Mesodermal cell (in vitro differentiated cells): ENCODE results near the gene ST8SIA2.

Experiments
- H3K27ac ChIP-seq: 2 replicates; pipeline ENCODE4 v1.7.0; 2013; ENCODE audit warnings: mild to moderate bottlenecking, low read depth, low read length, moderate library complexity; ENCODE audit not compliant: severe bottlenecking
- H3K36me3 ChIP-seq: 2 replicates; pipeline ENCODE4 v1.7.1; 2013; ENCODE audit warnings: mild to moderate bottlenecking, low read length, moderate library complexity; ENCODE audit not compliant: control insufficient read depth, insufficient read depth
- H3K4me1 ChIP-seq: one replicate; pipeline ENCODE4 v1.7.1; 2013; ENCODE audit warnings: mild to moderate bottlenecking, low read length; ENCODE audit not compliant: insufficient read depth, control insufficient read depth, poor library complexity, severe bottlenecking
- H3K4me3 ChIP-seq: 2 replicates; pipeline ENCODE4 v1.7.0; 2013; ENCODE audit warnings: low read length, control low read depth, mild to moderate bottlenecking; ENCODE audit not compliant: insufficient read depth, poor library complexity, severe bottlenecking; ENCODE audit errors: extremely low read depth
- H3K9me3 ChIP-seq: 2 replicates; pipeline ENCODE4 v1.7.1; 2013; ENCODE audit warnings: mild to moderate bottlenecking, low read length, moderate library complexity; ENCODE audit not compliant: control insufficient read depth
- WGBS, 2 experiments: methylation state at CpG; one replicate each; pipeline ENCODE4 v1.1.5; 2013; ENCODE audit warnings: missing lambda C conversion rate in 2 of 2; ENCODE audit not compliant: insufficient coverage in 2 of 2; 5-methylcytosine and 5-hydroxymethylcytosine counted together

Gene ST8SIA2

DNA sequence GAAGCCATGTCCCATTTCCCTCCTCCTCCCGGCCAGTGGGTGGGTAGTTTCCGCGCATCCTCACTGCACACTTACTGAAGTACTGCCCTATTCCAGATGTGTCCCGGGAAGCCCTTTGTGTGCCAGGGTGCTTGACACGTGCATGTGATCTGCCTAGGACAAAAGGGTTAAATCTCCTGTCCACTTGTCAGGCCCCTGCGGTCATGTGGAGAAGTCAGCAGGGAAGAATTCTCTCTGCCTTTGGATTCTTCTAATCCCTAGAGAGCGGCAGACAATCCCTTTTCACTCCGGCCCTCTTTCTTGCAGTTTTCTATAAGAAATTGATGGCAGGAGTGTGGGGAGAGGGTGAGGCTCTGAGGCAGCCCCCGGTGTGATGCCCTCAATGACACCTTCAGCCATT is 19.8 kb downstream of the ST8SIA2 start:
- Histone ChIP-seq H3K9me3 (no peaks in the 10 kb centered on the region), H3K36me3 (peaks cover 21% of the 10 kb centered on the region), H3K4me1 (peaks cover 27% of the 10 kb centered on the region), H3K4me3 (no peak overlapping the region), H3K27ac (no peak overlapping the region)
- 53 to 63% methylated on average over 4 to 5 of the region's 9 CpGs for WGBS, 2 experiments

DNA sequence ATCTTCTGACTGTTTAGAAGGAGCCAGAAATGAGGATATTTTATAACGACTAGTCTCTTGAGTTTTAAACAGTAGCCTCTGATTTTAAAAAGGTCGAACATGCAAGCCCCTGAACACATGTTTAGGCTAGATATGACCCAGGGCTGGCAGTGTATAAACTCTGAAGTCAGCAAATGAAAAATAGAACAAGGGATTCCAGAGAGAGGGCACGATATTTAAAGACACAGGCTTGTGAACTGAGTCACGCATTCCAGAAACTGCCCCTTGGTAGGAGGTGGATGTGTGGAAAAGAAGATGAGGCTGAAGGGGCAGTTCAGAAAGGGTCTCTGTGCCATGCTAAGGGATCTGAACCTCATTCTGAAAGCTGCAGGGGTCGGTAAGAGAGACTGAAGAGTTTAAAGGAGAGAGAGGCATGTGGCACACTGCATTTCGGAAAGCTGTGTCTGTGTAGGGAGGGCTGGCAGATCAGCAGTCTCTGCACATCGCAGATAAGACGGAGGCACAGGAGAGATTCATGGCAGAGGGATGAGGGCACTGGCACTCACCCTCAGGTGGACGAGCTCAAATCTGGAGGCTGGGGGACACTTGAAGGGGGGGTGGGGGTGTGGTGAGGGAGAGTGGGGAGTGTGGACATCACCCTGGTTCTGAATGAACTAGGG is 22.1 kb downstream of the ST8SIA2 start:
- Histone ChIP-seq H3K4me1 (peaks cover 23% of the 10 kb centered on the region), H3K9me3 (no peaks in the 10 kb centered on the region), H3K36me3 (peaks cover 21% of the 10 kb centered on the region), H3K4me3 (no peak overlapping the region), H3K27ac (no peak overlapping the region)
- WGBS, 2 experiments, result 89% methylated on average over 7 to 9 of the region's 9 CpGs

- Histone ChIP-seq H3K36me3 (peaks cover 21% of the 10 kb centered on the region), H3K4me3 (no peak overlapping the region), H3K9me3 (no peaks in the 10 kb centered on the region), H3K27ac (no peak overlapping the region), H3K4me1 (peaks cover 23% of the 10 kb centered on the region)
- 97 to 98% methylated on average over 12 of the region's 12 CpGs for WGBS, 2 experiments
These were observed 22.9 kb downstream of the ST8SIA2 start for GRCh38 chr15:92416557-92416956.

DNA sequence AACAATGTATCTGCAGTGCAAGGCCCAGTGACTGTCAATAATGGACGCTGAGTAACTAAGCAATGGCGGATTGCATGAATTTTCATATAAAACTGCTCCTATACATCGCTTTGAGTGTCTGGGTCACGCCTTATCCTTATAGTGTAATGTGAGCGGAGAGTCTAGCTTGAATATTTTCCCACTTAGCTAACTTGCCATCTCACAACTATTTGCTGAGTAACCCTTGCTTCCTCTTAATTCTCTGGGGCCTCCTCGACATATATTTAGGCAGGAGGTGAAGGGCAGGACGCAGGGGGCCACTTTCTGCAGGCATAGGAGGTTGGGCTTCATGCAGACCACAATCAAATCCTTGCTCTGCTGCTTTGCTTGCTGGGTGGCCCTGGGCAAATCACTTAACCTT is 24.0 kb downstream of the ST8SIA2 start:
- 77 to 79% methylated on average over 2 to 7 of the region's 7 CpGs for WGBS, 2 experiments
- H3K4me1 ChIP-seq, result peaks cover 23% of the 10 kb centered on the region
- peaks cover 23% of the 10 kb centered on the region for H3K36me3 ChIP-seq
- no peaks in the 10 kb centered on the region for H3K9me3 ChIP-seq
- H3K4me3 ChIP-seq, result no peak overlapping the region
- no peak overlapping the region for H3K27ac ChIP-seq

DNA sequence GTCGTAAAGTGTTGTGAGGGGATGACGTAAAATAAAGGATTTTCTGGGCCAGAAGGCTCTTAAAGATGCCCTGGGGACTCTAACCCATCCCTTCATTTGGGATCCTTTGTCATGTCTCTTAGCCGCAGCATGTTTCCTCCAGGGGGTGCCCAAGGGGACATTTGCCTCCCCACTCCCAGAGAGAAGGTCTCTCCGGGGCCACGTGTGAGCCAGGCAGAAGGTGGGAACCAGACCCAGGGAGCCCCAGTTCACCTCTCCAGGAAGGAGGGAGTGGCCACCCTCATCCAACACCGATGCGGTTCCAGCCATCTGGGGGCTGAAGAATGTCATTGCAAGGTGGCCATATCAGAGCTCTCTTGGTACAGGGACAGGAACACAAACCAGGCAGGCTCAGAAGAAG is 25.2 kb downstream of the ST8SIA2 start:
- Histone ChIP-seq H3K4me1 (peaks cover 20% of the 10 kb centered on the region), H3K4me3 (no peak overlapping the region), H3K9me3 (no peaks in the 10 kb centered on the region), H3K36me3 (peaks cover 23% of the 10 kb centered on the region), H3K27ac (no peak overlapping the region)
- 78 to 95% methylated on average over 4 to 5 of the region's 7 CpGs for WGBS, 2 experiments

DNA sequence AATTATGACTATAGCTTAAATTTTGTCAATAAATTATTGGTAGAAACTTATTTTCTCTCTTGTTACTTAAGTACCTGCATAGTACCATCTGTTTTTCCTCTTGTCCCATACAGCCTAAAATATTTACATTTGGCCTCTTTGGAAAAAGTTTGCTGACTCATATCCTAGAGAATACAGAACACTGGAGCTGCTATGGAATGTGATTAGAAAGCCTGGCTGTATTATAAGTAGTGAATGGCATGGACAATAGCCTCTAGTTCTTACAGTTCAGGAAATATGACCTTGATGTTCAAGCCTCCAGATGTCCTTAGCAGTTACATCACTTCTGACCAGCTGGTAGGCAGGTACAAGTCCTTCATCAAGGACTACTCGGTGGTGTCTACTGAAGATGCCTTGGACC is 28.3 kb downstream of the ST8SIA2 start:
- WGBS, 2 experiments, result 40 to 67% methylated on average over 1 of the region's 1 CpG
- no peak overlapping the region for H3K4me3 ChIP-seq
- peaks cover 7% of the 10 kb centered on the region for H3K36me3 ChIP-seq
- no peak overlapping the region for H3K27ac ChIP-seq
- H3K9me3 ChIP-seq, result no peaks in the 10 kb centered on the region
- peaks cover 4% of the 10 kb centered on the region for H3K4me1 ChIP-seq

DNA sequence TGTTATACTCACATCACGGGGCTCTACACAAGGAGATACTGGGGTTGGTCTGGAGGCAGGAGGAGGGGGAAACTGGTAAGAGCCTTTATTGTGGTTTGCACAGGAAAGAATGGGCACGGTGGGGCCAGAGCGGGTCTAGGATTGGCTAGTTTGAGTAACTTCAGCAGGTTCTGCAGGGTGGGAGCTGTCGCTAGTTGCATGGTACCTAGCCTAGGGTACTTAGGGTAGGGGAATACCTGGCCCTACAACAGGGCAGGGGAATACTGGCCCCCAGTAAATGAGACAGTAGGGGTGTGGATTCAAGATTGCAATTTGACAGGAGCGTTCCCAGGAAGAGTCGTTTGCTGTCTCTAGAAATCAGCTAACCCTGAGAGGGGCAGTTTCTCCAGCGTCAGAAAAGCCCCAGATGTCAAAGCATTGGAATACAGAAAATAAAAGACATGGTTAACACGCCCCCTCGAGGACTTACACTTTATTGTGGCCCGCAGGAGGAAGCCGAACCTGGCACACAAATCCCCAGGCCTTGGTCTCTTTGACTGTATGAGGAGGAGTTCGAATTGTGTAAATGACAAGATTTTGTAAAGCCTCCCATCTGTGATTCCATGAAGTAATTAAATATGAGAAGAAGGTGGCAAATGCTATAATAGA is 32.0 kb downstream of the ST8SIA2 start:
- Histone ChIP-seq H3K4me3 (no peak overlapping the region), H3K36me3 (peaks cover 3% of the 10 kb centered on the region), H3K9me3 (no peaks in the 10 kb centered on the region), H3K4me1 (peaks cover 10% of the 10 kb centered on the region), H3K27ac (no peak overlapping the region)
- WGBS, 2 experiments, result 80 to 83% methylated on average over 11 of the region's 12 CpGs

GRCh38 chr15:92429378-92430068 is 35.8 kb downstream of the ST8SIA2 start:
- H3K27ac ChIP-seq, result no peak overlapping the region

DNA sequence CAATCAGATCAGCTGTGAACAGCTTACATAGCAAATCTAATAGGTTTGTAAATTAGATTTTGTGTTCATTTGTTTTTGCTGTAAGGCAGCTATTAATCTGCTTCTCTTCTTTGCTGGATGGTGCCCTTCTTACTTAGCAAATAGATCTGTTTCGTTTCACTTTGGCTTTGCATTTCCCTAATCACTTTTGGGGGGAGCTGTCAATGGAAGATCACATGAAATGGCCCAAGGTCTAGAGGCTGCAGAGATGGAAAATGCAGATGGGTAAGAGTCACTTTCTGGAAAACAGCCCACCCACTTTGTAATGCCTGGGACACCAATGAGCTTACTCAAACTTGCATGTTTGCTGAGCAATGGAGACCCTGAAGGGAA is 36.4 kb downstream of the ST8SIA2 start:
- no CpG with 5 or more reads among the region's 1 CpG for WGBS, 2 experiments

More at GRCh38 chr15:92429378-92430068, 35.8 kb downstream of the ST8SIA2 start:
- H3K4me1 ChIP-seq, result peaks cover 10% of the 10 kb centered on the region
- peaks cover 7% of the 10 kb centered on the region for H3K36me3 ChIP-seq
- no peak overlapping the region for H3K4me3 ChIP-seq
- no peaks in the 10 kb centered on the region for H3K9me3 ChIP-seq
- WGBS, 2 experiments, result 50 to 82% methylated on average over 1 to 2 of the region's 2 CpGs

DNA sequence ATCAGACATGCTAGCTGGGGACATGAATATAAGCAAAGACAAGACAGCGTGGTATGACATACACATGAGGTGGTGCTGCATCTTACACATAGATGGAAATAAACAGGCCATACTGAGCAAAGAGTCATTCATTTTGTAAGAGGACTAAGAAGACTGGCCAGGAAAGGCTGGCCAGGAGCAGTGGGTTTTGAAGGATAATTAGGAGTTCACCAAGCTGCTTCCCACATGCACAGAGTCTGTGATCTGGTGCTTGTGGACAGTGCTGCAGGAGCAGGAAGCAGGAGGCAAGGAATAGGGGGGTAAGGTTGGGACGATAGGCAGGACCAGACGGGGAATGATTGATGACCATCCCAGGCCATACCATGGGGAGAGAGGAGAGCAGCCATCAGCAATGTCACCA is 41.5 kb downstream of the ST8SIA2 start:
- no peak overlapping the region for H3K4me3 ChIP-seq
- no peaks in the 10 kb centered on the region for H3K9me3 ChIP-seq
- peaks cover 59% of the 10 kb centered on the region for H3K36me3 ChIP-seq
- 75 to 100% methylated on average over 1 to 3 of the region's 3 CpGs for WGBS, 2 experiments
- H3K27ac ChIP-seq, result no peak overlapping the region
- no peaks in the 10 kb centered on the region for H3K4me1 ChIP-seq

More for the DNA sequence above, 36.4 kb downstream of the ST8SIA2 start:
- H3K36me3 ChIP-seq, result peaks cover 11% of the 10 kb centered on the region
- no peaks in the 10 kb centered on the region for H3K9me3 ChIP-seq
- H3K27ac ChIP-seq, result no peak overlapping the region
- no peak overlapping the region for H3K4me3 ChIP-seq
- H3K4me1 ChIP-seq, result peaks cover 10% of the 10 kb centered on the region

- H3K36me3 ChIP-seq, result peaks cover 71% of the 10 kb centered on the region
These were observed 44.8 kb downstream of the ST8SIA2 start for GRCh38 chr15:92438471-92438870.

More at GRCh38 chr15:92438471-92438870, 44.8 kb downstream of the ST8SIA2 start:
- 89 to 92% methylated on average over 9 to 11 of the region's 12 CpGs for WGBS, 2 experiments
- Histone ChIP-seq H3K4me1 (no peaks in the 10 kb centered on the region), H3K4me3 (no peak overlapping the region), H3K9me3 (no peaks in the 10 kb centered on the region), H3K27ac (no peak overlapping the region)
